Fibroblast of lung (primary cell): ENCODE results near the gene FARSA.

ENCODE experiments used
- EZH2 ChIP-seq: IDR thresholded peaks from 2 replicates; pipeline ENCODE4 v1.5.1; 2012; ENCODE audit warnings: low read length, control low read depth, mild to moderate bottlenecking; ENCODE audit errors: missing control alignments
- TF ChIP-seq, protein P1 (sequence below), 2 donors: IDR thresholded peaks in 1 of 2; conservative IDR thresholded peaks in 1 of 2; 1 replicate in 1 of 2; 2 replicates in 1 of 2; pipeline ENCODE4 v1.5.1; 2011 to 2012; ENCODE audit warnings: low read length in 2 of 2, control low read depth in 1 of 2, inconsistent platforms in 1 of 2, low read depth in 1 of 2, mild to moderate bottlenecking in 1 of 2

DNA sequence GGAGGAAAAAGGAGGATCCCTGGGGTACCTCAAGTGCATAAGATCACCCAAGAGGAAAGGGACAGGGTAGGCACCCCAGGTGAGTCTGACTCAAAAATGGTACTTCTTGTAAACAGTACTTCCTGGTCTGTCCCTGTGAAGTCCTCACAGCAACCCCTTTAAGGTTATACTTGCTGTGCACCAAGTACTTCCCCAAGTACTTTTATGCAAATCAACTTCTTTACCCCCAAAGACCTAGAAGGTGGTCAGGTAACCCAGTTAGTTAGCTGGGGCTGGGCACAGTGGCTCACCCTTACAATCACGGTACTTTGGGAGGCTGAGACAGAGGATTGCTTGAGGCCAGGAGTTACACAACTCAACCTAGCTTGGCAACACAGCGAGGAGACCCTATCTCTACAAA is 7.4 kb upstream of the FARSA start:
- TF ChIP-seq, protein P1, sequence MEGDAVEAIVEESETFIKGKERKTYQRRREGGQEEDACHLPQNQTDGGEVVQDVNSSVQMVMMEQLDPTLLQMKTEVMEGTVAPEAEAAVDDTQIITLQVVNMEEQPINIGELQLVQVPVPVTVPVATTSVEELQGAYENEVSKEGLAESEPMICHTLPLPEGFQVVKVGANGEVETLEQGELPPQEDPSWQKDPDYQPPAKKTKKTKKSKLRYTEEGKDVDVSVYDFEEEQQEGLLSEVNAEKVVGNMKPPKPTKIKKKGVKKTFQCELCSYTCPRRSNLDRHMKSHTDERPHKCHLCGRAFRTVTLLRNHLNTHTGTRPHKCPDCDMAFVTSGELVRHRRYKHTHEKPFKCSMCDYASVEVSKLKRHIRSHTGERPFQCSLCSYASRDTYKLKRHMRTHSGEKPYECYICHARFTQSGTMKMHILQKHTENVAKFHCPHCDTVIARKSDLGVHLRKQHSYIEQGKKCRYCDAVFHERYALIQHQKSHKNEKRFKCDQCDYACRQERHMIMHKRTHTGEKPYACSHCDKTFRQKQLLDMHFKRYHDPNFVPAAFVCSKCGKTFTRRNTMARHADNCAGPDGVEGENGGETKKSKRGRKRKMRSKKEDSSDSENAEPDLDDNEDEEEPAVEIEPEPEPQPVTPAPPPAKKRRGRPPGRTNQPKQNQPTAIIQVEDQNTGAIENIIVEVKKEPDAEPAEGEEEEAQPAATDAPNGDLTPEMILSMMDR (conservative IDR thresholded peaks at IDR 0.05 in 1 of 2, IDR thresholded peaks at IDR 0.05 in 1 of 2; ENCODE audit: low read depth in 1 of 2, low read length in 2 of 2): no peak
- TF ChIP-seq EZH2: no peak
